ENCODE measurements around the gene GPR84.

GRCh38 chr12:54329759-54330158 lies 34.5 kb downstream of the GPR84 start:
- TF ChIP-seq CTCF (IDR thresholded peaks at IDR 0.05) (no peak), POLR2AphosphoS5 (IDR thresholded peaks at IDR 0.05; ENCODE audit: low read depth, low read length) (no peak), EZH2phosphoT487 (IDR thresholded peaks at IDR 0.05; ENCODE audit: borderline replicate concordance, low read depth) (no peak)
